HepG2 (cell line): ENCODE data around the gene IL1B. TPM values are rescaled to one million over a fixed set of nuclear protein-coding genes. Genes with fewer than 3 reads are reported as not detected.

ENCODE experiments used
- ARID3A ChIP-seq: IDR thresholded peaks from 2 replicates; pipeline ENCODE4 v1.6.1; 2012; ENCODE audit warnings: low read depth, low read length, improper control_type of control experiment
- CENPBD1 ChIP-seq: sonication (generic); formaldehyde crosslinking; IDR thresholded peaks from 2 replicates; pipeline ENCODE4 v1.8.0; 2022; ENCODE audit warnings: missing genetic modification reagents, low read depth, mild to moderate bottlenecking, borderline replicate concordance
- EHMT2 ChIP-seq: fragments of 200-600 bp; sonication (generic); IDR thresholded peaks from 2 replicates; pipeline ENCODE4 v1.7.0; 2017; ENCODE audit warnings: antibody characterized with exemption, low read depth, low read length, borderline replicate concordance
- NBN ChIP-seq: fragments of 450-650 bp; conservative IDR thresholded peaks from 2 replicates; pipeline ENCODE4 v1.6.1; 2017
- NKX3-1 ChIP-seq: sonication (generic); formaldehyde crosslinking; IDR thresholded peaks from 2 replicates; pipeline ENCODE4 v1.5.0; 2020; ENCODE audit warnings: missing genetic modification reagents
- PAXIP1 ChIP-seq: sonication (generic); formaldehyde crosslinking; conservative IDR thresholded peaks from 2 replicates; pipeline ENCODE4 v1.4.0; 2020; ENCODE audit warnings: mild to moderate bottlenecking, missing genetic modification reagents, moderate library complexity
- PPARG ChIP-seq: conservative IDR thresholded peaks from 2 replicates; pipeline ENCODE4 v1.6.1; 2016; ENCODE audit warnings: missing biosample characterization, missing genetic modification reagents
- RBAK ChIP-seq: sonication (generic); formaldehyde crosslinking; IDR thresholded peaks from 2 replicates; pipeline ENCODE4 v1.5.1; 2020; ENCODE audit warnings: mild to moderate bottlenecking, missing genetic modification reagents
- RERE ChIP-seq: IDR thresholded peaks from 2 replicates; pipeline ENCODE4 v1.6.1; 2016; ENCODE audit warnings: low read depth, missing genetic modification reagents, missing compliant biosample characterization
- SALL1 ChIP-seq: sonication (generic); formaldehyde crosslinking; IDR thresholded peaks from 2 replicates; pipeline ENCODE4 v1.8.0; 2022; ENCODE audit warnings: mild to moderate bottlenecking, missing genetic modification reagents
- TBP ChIP-seq: sonication (generic); formaldehyde crosslinking; IDR thresholded peaks from 2 replicates; pipeline ENCODE4 v1.5.0; 2020; ENCODE audit warnings: missing genetic modification reagents
- TP53 ChIP-seq: sonication (generic); formaldehyde crosslinking; conservative IDR thresholded peaks from 2 replicates; pipeline ENCODE4 v1.4.0; 2020; ENCODE audit warnings: missing genetic modification reagents
- ZBTB21 ChIP-seq: sonication (generic); formaldehyde crosslinking; IDR thresholded peaks from 2 replicates; pipeline ENCODE4 v1.4.0; 2020; ENCODE audit warnings: missing genetic modification reagents
- ZNF281 ChIP-seq: sonication (generic); formaldehyde crosslinking; IDR thresholded peaks from 2 replicates; pipeline ENCODE4 v1.4.0; 2020; ENCODE audit warnings: missing genetic modification reagents, borderline replicate concordance
- polyA plus RNA-seq, 8 experiments: library from polyadenylated mRNA; depleted of rRNA in 3 of 8; stranded (reverse) in 7 of 8; unstranded in 1 of 8; fragments of >200 nt; fragmentation: Illumina TruSeq in 4 of 8; extraction: Trizol in 4 of 8; gene quantifications; 2 replicates each; pipeline versions ENCODE4 v1.2.1 to v1.2.3, GENCODE V29; 2011 to 2016; ENCODE audit warnings: low read depth in 4 of 8, missing spikeins in 1 of 8, mixed read lengths in 1 of 8; ENCODE audit not compliant: insufficient read depth in 1 of 8
- total RNA-seq, 5 experiments: library from RNA; depleted of rRNA; stranded (reverse); fragments of >200 nt; fragmentation: Illumina TruSeq; extraction: Trizol; gene quantifications; 2 replicates each; pipeline ENCODE4 v1.2.3, GENCODE V29; 2016; ENCODE audit warnings: low read depth in 1 of 5

IL1B gene
- total and polyA plus RNA-seq, 2 of the 13 experiments (the other 11 are each of a cell fraction or from before 2014, with no cell fraction given), result 0.18 TPM; not detected in 1

- peak; percentile 99 for TF ChIP-seq PAXIP1 (CRISPR knock-in tag)
- peak; percentile 97 for TF ChIP-seq ARID3A
- TF ChIP-seq TBP (CRISPR knock-in tag), result 0 out of 2 replicates have a peak, but pooled peaks have one; percentile 28
- TF ChIP-seq EHMT2, result peak; percentile 66; the same call in 1 of the 2 replicates
- peak; percentile 80; the same call in 1 of the 2 replicates for TF ChIP-seq NKX3-1 (CRISPR knock-in tag)
- TF ChIP-seq SALL1 (CRISPR knock-in tag), result peak; percentile 96
- TF ChIP-seq RERE (CRISPR knock-in tag), result peak; percentile 99
- TF ChIP-seq ZNF281, result peak; percentile 80; the same call in 1 of the 2 replicates
- peak; percentile 78 for TF ChIP-seq TP53 (CRISPR knock-in tag)
- TF ChIP-seq ZBTB21, result peak; percentile 23; the same call in 1 of the 2 replicates
- no peak for TF ChIP-seq RBAK (CRISPR knock-in tag)
- TF ChIP-seq NBN, result no peak
- no peak for TF ChIP-seq CENPBD1
- TF ChIP-seq PPARG, result peak; percentile 96
Observed at GRCh38 chr2:112818094-112818902, 18.3 kb downstream of the IL1B start (continued).
